Naive thymus-derived CD4-positive, alpha-beta T cell (primary cell): ENCODE data around the gene SLITRK2. TPM values are rescaled to one million over a fixed set of nuclear protein-coding genes. Genes with fewer than 3 reads are reported as not detected.

Experiments used
- ATAC-seq: fragments of 150-1000 bp; cut with Tn5 transposase; 2 replicates; pipeline ENCODE4 v1.10.0; 2021; ENCODE audit warnings: mild to moderate bottlenecking, moderate library complexity
- CTCF ChIA-PET: fragments of 350-600 bp; sonication (Branson Sonifier 250); formaldehyde crosslinking; loops from one replicate; lab custom pipeline; 2021; ENCODE audit warnings: antibody characterized with exemption; lab: Charles Lee
- POLR2A ChIA-PET: fragments of 350-600 bp; sonication (Branson Sonifier 250); formaldehyde crosslinking; loops from one replicate; lab custom pipeline; 2021; ENCODE audit warnings: antibody characterized with exemption, inconsistent platforms; lab: Charles Lee
- DNase-seq, 9 donors: peaks; one replicate each; pipeline versions ENCODE4 v3.0.0 to v3.0.0-alpha.2; 2020 to 2022; ENCODE audit warnings: mixed read lengths in 1 of 9
- H3K27ac ChIP-seq: one replicate; pipeline ENCODE4 v1.7.0; 2013; ENCODE audit warnings: mild to moderate bottlenecking, low read depth, low read length, moderate library complexity
- H3K27me3 ChIP-seq, 2 donors: one replicate each; pipeline ENCODE4 v1.7.0; 2013; ENCODE audit warnings: low read length in 2 of 2, mild to moderate bottlenecking in 2 of 2, moderate library complexity in 2 of 2; ENCODE audit not compliant: control insufficient read depth in 2 of 2, insufficient read depth in 2 of 2
- H3K36me3 ChIP-seq, 3 experiments: 1 replicate in 2 of 3; 2 replicates in 1 of 3; pipeline ENCODE4 v1.7.0; 2013; ENCODE audit warnings: low read length in 3 of 3, mild to moderate bottlenecking in 3 of 3, moderate library complexity in 1 of 3; ENCODE audit not compliant: insufficient read depth in 3 of 3, control insufficient read depth in 2 of 3
- H3K4me1 ChIP-seq, 2 donors: one replicate each; pipeline ENCODE4 v1.7.0; 2013; ENCODE audit warnings: low read length in 2 of 2, mild to moderate bottlenecking in 2 of 2, moderate library complexity in 1 of 2; ENCODE audit not compliant: control insufficient read depth in 2 of 2, insufficient read depth in 2 of 2
- H3K4me3 ChIP-seq: 2 replicates; pipeline ENCODE4 v1.7.0; 2013; ENCODE audit warnings: mild to moderate bottlenecking, low read length
- H3K9me3 ChIP-seq, 3 experiments: 1 replicate in 2 of 3; 2 replicates in 1 of 3; pipeline ENCODE4 v1.7.0; 2013; ENCODE audit warnings: low read length in 3 of 3; ENCODE audit not compliant: control insufficient read depth in 2 of 3
- H3K27ac Mint-ChIP-seq, 9 donors: one replicate each; pipeline ENCODE4 v1.8.0; 2020 to 2022; ENCODE audit warnings: mixed read lengths in 9 of 9, mild to moderate bottlenecking in 8 of 9, moderate library complexity in 5 of 9, inconsistent platforms in 2 of 9
- H3K27me3 Mint-ChIP-seq, 5 donors: one replicate each; pipeline ENCODE4 v1.8.0; 2021 to 2022; ENCODE audit warnings: mixed read lengths in 5 of 5, mild to moderate bottlenecking in 1 of 5
- H3K36me3 Mint-ChIP-seq, 5 donors: one replicate each; pipeline ENCODE4 v1.8.0; 2020 to 2022; ENCODE audit warnings: mixed read lengths in 5 of 5, mild to moderate bottlenecking in 3 of 5, inconsistent platforms in 1 of 5
- H3K4me1 Mint-ChIP-seq, 7 donors: one replicate each; pipeline ENCODE4 v1.8.0; 2020 to 2022; ENCODE audit warnings: mixed read lengths in 7 of 7, mild to moderate bottlenecking in 3 of 7, inconsistent platforms in 1 of 7
- H3K4me3 Mint-ChIP-seq, 10 donors: one replicate each; pipeline ENCODE4 v1.8.0; 2020 to 2022; ENCODE audit warnings: mild to moderate bottlenecking in 10 of 10, mixed read lengths in 10 of 10, moderate library complexity in 6 of 10, inconsistent platforms in 2 of 10
- H3K9me3 Mint-ChIP-seq, 11 donors: one replicate each; pipeline ENCODE4 v1.8.0; 2020 to 2022; ENCODE audit warnings: mixed read lengths in 11 of 11, mild to moderate bottlenecking in 4 of 11, inconsistent platforms in 1 of 11, moderate library complexity in 1 of 11
- intact Hi-C, 2 donors: fragments of 100-400 bp; cut with micrococcal nuclease; formaldehyde crosslinking; loops; one replicate each; pipeline ENCODE4 v1.15.1; 2023
- polyA plus RNA-seq, 2 donors: library from polyadenylated mRNA; unstranded; fragments of 300-500 nt; fragmentation: Illumina TruSeq; gene quantifications; one replicate each; pipeline ENCODE4 v1.2.3, GENCODE V29; 2021
- total RNA-seq, 6 experiments: library from RNA in 5 of 6; stranded (reverse) in 5 of 6; gene quantifications; 1 replicate in 5 of 6; 2 replicates in 1 of 6; pipeline ENCODE4 v1.2.3 and lab custom pipeline; 2021 to 2026

The SLITRK2 gene
- total and polyA plus RNA-seq, 7 experiments from 2014 or later = not detected

- Mint-ChIP-seq H3K27ac (no peak overlapping the region), H3K27me3 (peaks cover 0 to 15% (median 9%) of the 10 kb centered on the region in 5 donors), H3K36me3 (peaks cover 0 to 4% (median 0%) of the 10 kb centered on the region in 5 donors), H3K9me3 (peaks cover 0 to 4% (median 0%) of the 10 kb centered on the region in 11 donors), H3K4me3 (no peak overlapping the region), H3K4me1 (peaks cover 0 to 2% (median 0%) of the 10 kb centered on the region in 7 donors)
- CTCF ChIA-PET = no interaction called here
- no peaks in the 10 kb centered on the region for H3K27me3 ChIP-seq
- intact Hi-C loops = no loop called here
- POLR2A ChIA-PET = no interaction called here
- H3K4me3 ChIP-seq = no peak overlapping the region
- no peaks in the 10 kb centered on the region for H3K4me1 ChIP-seq
- no peak for DNase-seq
- no peaks in the 10 kb centered on the region for H3K9me3 ChIP-seq
- no peak for ATAC-seq
- no peaks in the 10 kb centered on the region for H3K36me3 ChIP-seq
- H3K27ac ChIP-seq = no peak overlapping the region
These were observed 8.8 kb downstream of the SLITRK2 start for GRCh38 chrX:145826466-145826865.

DNA sequence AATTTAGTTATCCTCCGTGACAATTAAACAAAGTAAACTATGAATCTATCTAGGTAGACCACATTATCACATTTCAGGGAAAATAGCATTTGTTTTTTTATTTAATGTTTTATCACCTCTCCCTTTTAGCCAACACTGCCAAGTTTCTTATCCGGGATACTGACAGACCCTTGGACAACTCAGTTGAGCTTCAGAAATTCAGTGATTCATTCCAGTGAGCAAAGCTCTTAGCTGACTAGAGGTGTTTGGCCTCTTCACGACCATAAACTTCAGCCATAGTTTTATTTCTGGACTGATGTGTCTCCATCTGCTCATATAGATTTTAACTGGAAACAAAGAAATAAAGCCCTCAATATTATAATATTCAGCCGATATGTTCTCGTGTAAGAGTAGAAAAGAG lies 15.2 kb downstream of the SLITRK2 start:
- ChIA-PET CTCF (no interaction called here), POLR2A (no interaction called here)
- H3K9me3 Mint-ChIP-seq = no peaks in the 10 kb centered on the region
- Histone ChIP-seq H3K27me3 (no peaks in the 10 kb centered on the region), H3K4me3 (no peak overlapping the region), H3K9me3 (no peaks in the 10 kb centered on the region), H3K4me1 (no peaks in the 10 kb centered on the region), H3K27ac (no peak overlapping the region), H3K36me3 (no peaks in the 10 kb centered on the region)
- H3K4me3 Mint-ChIP-seq = no peak overlapping the region
- no peaks in the 10 kb centered on the region for H3K36me3 Mint-ChIP-seq
- no peak for ATAC-seq
- H3K27me3 Mint-ChIP-seq = no peaks in the 10 kb centered on the region
- intact Hi-C loops = no loop called here
- DNase-seq = no peak
- no peaks in the 10 kb centered on the region for H3K4me1 Mint-ChIP-seq
- no peak overlapping the region for H3K27ac Mint-ChIP-seq

DNA sequence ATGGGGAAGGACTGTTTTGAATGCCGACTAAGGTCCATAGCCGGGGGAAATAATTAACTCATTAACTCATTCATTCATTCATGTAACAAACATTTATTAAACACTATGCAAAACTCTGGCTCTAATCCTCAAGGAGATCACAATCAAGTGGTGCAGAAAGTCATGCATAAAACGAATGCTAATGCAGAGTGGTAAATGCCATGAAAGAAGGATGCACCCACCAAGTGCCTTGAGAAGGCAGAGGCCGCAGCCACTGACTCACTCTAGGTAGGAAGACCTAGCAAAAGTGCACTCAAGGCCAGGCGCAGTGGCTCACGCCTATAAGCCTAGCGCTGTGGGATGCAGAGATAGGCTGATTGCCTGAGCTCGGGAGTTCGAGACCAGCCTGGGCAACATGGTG lies 22.9 kb downstream of the SLITRK2 start:
- POLR2A ChIA-PET = no interaction called here
- H3K4me1 ChIP-seq = no peaks in the 10 kb centered on the region
- intact Hi-C loops = no loop called here
- H3K9me3 ChIP-seq = no peaks in the 10 kb centered on the region
- no peaks in the 10 kb centered on the region for H3K36me3 ChIP-seq
- H3K27ac Mint-ChIP-seq = no peak overlapping the region
- DNase-seq (no peak), ATAC-seq (no peak)
- no peaks in the 10 kb centered on the region for H3K27me3 Mint-ChIP-seq
- H3K4me3 ChIP-seq = no peak overlapping the region
- H3K9me3 Mint-ChIP-seq = peaks cover 0 to 1% (median 0%) of the 10 kb centered on the region in 11 donors
- CTCF ChIA-PET = no interaction called here
- no peaks in the 10 kb centered on the region for H3K36me3 Mint-ChIP-seq
- no peak overlapping the region for H3K27ac ChIP-seq
- H3K27me3 ChIP-seq = no peaks in the 10 kb centered on the region
- no peak overlapping the region for H3K4me3 Mint-ChIP-seq
- H3K4me1 Mint-ChIP-seq = no peaks in the 10 kb centered on the region

DNA sequence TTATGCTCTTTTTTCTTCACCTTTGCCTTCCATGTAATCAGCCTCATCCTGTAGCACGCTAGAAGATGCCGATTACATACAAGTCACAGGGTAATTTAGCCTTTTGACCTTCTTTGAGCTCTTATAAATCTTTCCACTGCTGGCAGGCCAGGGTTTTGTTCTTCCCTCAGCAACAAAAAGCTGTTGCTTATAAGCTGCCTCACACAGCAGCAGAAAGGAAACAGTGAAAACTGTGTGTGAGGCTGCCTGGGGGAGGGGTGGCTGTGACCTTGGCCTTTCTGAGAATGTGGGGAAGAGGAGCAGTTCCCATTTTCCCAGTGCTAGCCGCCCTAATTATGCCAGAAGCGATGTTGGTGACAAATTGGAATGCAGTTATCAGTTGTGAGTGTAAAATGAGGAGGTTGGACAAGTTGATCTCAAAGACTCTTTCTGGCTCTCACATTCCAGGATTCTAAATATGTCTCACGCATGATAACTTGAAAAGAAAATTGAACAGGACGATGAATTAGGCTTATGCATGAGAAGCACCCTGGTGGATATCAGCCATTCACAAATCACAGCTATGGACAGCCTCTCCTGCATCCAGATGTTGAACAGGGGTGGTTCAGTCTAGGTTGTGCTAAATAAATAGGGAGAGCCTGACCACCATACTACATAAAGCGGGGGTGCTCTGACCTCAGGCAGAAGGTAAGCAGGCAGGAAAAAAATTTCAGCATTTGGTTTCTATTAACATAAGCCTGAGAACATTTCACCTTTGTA lies 25.7 kb downstream of the SLITRK2 start:
- Mint-ChIP-seq H3K4me3 (no peak overlapping the region), H3K9me3 (peaks cover 0 to 1% (median 0%) of the 10 kb centered on the region in 11 donors)

GRCh38 chrX:145844886-145845285 lies 27.3 kb downstream of the SLITRK2 start:
- ChIA-PET POLR2A (no interaction called here), CTCF (no interaction called here)
- H3K27me3 ChIP-seq = no peaks in the 10 kb centered on the region
- Mint-ChIP-seq H3K36me3 (no peaks in the 10 kb centered on the region), H3K27ac (no peak overlapping the region), H3K4me1 (no peaks in the 10 kb centered on the region), H3K27me3 (no peaks in the 10 kb centered on the region), H3K9me3 (peaks cover 0 to 1% (median 0%) of the 10 kb centered on the region in 11 donors), H3K4me3 (no peak overlapping the region)
- intact Hi-C loops = no loop called here
- H3K9me3 ChIP-seq = no peaks in the 10 kb centered on the region
- no peaks in the 10 kb centered on the region for H3K4me1 ChIP-seq
- DNase-seq (no peak), ATAC-seq (no peak)
- no peak overlapping the region for H3K27ac ChIP-seq
- no peaks in the 10 kb centered on the region for H3K36me3 ChIP-seq
- no peak overlapping the region for H3K4me3 ChIP-seq

More for the DNA sequence above, 25.7 kb downstream of the SLITRK2 start:
- Histone ChIP-seq H3K9me3 (no peaks in the 10 kb centered on the region), H3K36me3 (no peaks in the 10 kb centered on the region), H3K27ac (no peak overlapping the region), H3K4me1 (no peaks in the 10 kb centered on the region), H3K27me3 (no peaks in the 10 kb centered on the region), H3K4me3 (no peak overlapping the region)
- ATAC-seq (no peak), DNase-seq (no peak)
- intact Hi-C loops = no loop called here
- H3K27ac Mint-ChIP-seq = no peak overlapping the region
- no peaks in the 10 kb centered on the region for H3K4me1 Mint-ChIP-seq
- no peaks in the 10 kb centered on the region for H3K36me3 Mint-ChIP-seq
- H3K27me3 Mint-ChIP-seq = no peaks in the 10 kb centered on the region
- ChIA-PET POLR2A (no interaction called here), CTCF (no interaction called here)

GRCh38 chrX:145848448-145848847 lies 30.8 kb downstream of the SLITRK2 start:
- no peak for DNase-seq
- H3K36me3 ChIP-seq = no peaks in the 10 kb centered on the region
- ChIA-PET POLR2A (no interaction called here), CTCF (no interaction called here)
- H3K4me3 ChIP-seq = no peak overlapping the region
- no peaks in the 10 kb centered on the region for H3K27me3 Mint-ChIP-seq
- no peaks in the 10 kb centered on the region for H3K4me1 ChIP-seq
- no peaks in the 10 kb centered on the region for H3K4me1 Mint-ChIP-seq
- ATAC-seq = no peak
- no peaks in the 10 kb centered on the region for H3K27me3 ChIP-seq
- no peak overlapping the region for H3K4me3 Mint-ChIP-seq
- H3K27ac Mint-ChIP-seq = no peak overlapping the region
- H3K36me3 Mint-ChIP-seq = no peaks in the 10 kb centered on the region
- H3K27ac ChIP-seq = no peak overlapping the region
- intact Hi-C loops = no loop called here
- no peaks in the 10 kb centered on the region for H3K9me3 Mint-ChIP-seq
- no peaks in the 10 kb centered on the region for H3K9me3 ChIP-seq

- Histone ChIP-seq H3K27me3 (no peaks in the 10 kb centered on the region), H3K9me3 (no peaks in the 10 kb centered on the region), H3K36me3 (no peaks in the 10 kb centered on the region), H3K4me1 (no peaks in the 10 kb centered on the region), H3K4me3 (no peak overlapping the region), H3K27ac (no peak overlapping the region)
- Mint-ChIP-seq H3K4me1 (no peaks in the 10 kb centered on the region), H3K9me3 (no peaks in the 10 kb centered on the region), H3K27ac (no peak overlapping the region), H3K27me3 (no peaks in the 10 kb centered on the region), H3K4me3 (no peak overlapping the region), H3K36me3 (no peaks in the 10 kb centered on the region)
- CTCF ChIA-PET = no interaction called here
- ATAC-seq (no peak), DNase-seq (no peak)
- POLR2A ChIA-PET = no interaction called here
- intact Hi-C loops = no loop called here
These were observed 31.2 kb downstream of the SLITRK2 start for GRCh38 chrX:145848857-145849256.
